Large intestine (tissue), 3 donors: Measurements from ENCODE around the gene GPR17. TPM values are rescaled to one million over a fixed set of nuclear protein-coding genes. Genes with fewer than 3 reads are reported as not detected.

Source experiments
- DNase-seq, 2 donors: peaks; one replicate each; pipeline versions ENCODE4 v3.0.0 to v3.0.0-alpha.2; 2013
- H3K27ac ChIP-seq: one replicate; pipeline ENCODE4 v1.5.1; 2013; ENCODE audit warnings: low read length
- H3K27me3 ChIP-seq: 2 replicates; pipeline ENCODE4 v1.6.1; 2013; ENCODE audit warnings: low read length; ENCODE audit not compliant: control insufficient read depth, insufficient read depth
- H3K36me3 ChIP-seq: 2 replicates; pipeline ENCODE4 v1.6.1; 2013; ENCODE audit warnings: low read length; ENCODE audit not compliant: control insufficient read depth, insufficient read depth
- H3K4me1 ChIP-seq: one replicate; pipeline ENCODE4 v1.6.1; 2013; ENCODE audit warnings: low read length; ENCODE audit not compliant: control insufficient read depth, insufficient read depth
- H3K4me3 ChIP-seq: one replicate; pipeline ENCODE4 v1.5.1; 2013; ENCODE audit warnings: low read length
- H3K9me3 ChIP-seq: one replicate; pipeline ENCODE4 v1.6.1; 2013; ENCODE audit warnings: mild to moderate bottlenecking, low read depth, low read length, moderate library complexity; ENCODE audit not compliant: control insufficient read depth
- WGBS: methylation state at CpG from one replicate; pipeline ENCODE4 v1.1.5; 2013; ENCODE audit warnings: low lambda C conversion rate; ENCODE audit not compliant: insufficient coverage; 5-methylcytosine and 5-hydroxymethylcytosine counted together
- polyA plus RNA-seq: library from polyadenylated mRNA; unstranded; fragments of 120-200 nt; gene quantifications from one replicate; pipeline ENCODE4 v1.2.1, GENCODE V29; 2013

GPR17 gene
- polyA plus RNA-seq, 1 donor = 1.5 TPM

DNA sequence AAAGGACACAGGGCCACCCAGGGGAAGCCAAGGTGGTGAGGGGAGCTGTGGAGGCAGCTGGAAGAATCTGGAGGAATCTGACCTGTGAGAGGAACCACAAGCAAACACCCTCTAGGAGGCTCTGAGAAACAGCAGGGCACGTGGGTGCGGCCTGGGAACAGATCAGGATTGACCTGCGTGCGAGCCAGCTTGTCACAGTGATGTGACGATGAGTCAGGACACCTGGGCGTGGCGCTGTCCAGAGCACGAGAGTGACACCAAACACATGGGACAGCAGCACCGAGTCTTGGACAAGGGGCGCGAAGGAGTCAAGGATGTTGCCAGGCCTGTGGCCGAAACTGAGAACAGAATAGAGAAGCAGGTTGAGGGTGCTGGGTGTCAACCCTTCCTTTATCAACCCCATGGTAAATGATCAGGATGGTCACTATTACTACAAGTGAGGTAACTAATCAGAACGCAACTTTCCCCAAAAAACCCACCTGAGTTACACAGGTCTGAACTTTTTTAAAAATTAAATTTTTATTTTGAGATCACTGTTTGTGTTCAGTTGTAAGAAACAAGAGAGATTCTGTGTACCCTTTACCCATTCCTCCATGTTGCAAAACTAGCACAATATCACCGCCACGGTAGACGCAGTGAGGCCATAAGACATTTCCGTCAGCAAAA is 54.7 kb downstream of the GPR17 start:
- Histone ChIP-seq H3K9me3 (no peaks in the 10 kb centered on the region), H3K4me3 (peak overlapping the region; percentile 74), H3K27me3 (no peaks in the 10 kb centered on the region), H3K27ac (peak overlapping the region; percentile 98), H3K36me3 (peaks cover 8% of the 10 kb centered on the region), H3K4me1 (peaks cover 21% of the 10 kb centered on the region)
- WGBS = 80% methylated on average over 3 of the region's 17 CpGs
- DNase-seq = peak; percentile 88 to 93

DNA sequence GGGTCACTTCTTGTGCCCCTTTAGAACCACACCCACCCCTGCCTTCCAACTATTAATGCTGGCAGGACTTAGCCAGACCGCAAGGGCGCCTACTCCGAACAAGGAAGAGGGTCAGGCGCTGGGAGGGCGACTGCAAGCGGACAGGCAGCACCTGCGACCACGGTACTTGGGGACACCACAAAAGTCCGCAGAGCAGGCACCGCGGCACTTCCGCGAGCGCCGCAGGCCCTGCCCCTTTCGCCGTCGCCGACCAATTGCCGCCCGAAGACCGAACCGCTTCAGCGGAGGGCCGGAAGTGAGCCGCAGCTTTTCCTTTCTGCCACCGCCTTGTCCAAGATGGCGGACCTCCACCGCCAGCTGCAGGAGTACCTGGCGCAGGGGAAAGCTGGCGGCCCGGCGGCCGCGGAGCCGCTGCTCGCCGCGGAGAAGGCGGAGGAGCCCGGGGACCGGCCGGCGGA is 55.3 kb downstream of the GPR17 start, which contains the start of gene SFT2D3:
SFT2D3 (plus strand) TSS at position 305 of the 458 bp plus-strand sequence; CDS start at position 337, 32 bp downstream.
- H3K36me3 ChIP-seq = peaks cover 12% of the 10 kb centered on the region
- peak within 1 kb of the TSS; percentile 98 for H3K27ac ChIP-seq
- H3K4me3 ChIP-seq = peak within 1 kb of the TSS; percentile 74
- no CpG with 5 or more reads among the region's 44 CpGs for WGBS
- peaks cover 21% of the 10 kb centered on the region for H3K4me1 ChIP-seq
- H3K9me3 ChIP-seq = no peaks in the 10 kb centered on the region
- DNase-seq = peak; percentile 94 to 96
- H3K27me3 ChIP-seq = no peaks in the 10 kb centered on the region

DNA sequence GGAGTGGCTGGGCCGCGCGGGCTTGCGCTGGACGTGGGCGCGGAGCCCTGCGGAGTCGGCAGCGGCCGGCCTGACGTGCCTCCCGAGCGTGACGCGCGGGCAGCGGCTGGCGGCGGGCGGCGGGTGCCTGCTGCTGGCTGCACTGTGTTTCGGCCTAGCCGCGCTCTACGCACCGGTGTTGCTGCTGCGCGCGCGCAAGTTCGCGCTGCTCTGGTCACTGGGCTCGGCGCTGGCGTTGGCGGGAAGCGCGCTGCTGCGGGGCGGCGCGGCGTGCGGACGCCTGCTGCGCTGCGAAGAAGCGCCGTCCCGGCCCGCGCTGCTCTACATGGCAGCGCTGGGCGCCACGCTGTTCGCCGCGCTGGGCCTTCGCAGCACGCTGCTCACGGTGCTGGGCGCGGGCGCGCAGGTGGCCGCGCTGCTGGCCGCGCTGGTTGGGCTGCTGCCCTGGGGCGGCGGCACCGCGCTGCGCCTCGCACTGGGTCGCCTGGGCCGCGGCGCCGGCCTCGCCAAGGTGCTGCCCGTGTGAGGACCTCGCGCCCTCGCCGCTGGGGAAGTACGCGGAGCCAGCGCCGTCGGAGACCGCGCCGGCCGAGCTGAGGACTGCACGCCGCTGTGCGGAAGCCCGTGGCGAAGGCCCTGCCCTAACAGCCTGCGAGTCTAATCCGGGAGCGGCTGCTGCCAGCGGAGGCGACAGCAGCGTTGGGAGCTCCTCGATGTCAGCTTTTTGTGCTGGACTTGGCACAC is 55.9 kb downstream of the GPR17 start:
- peak; percentile 76 to 91 for DNase-seq
- no CpG with 5 or more reads among the region's 108 CpGs for WGBS

More for the DNA sequence above, 55.9 kb downstream of the GPR17 start:
- Histone ChIP-seq H3K27me3 (no peaks in the 10 kb centered on the region), H3K36me3 (peaks cover 18% of the 10 kb centered on the region), H3K4me1 (peaks cover 21% of the 10 kb centered on the region), H3K27ac (peak overlapping the region; percentile 98), H3K4me3 (peak overlapping the region; percentile 74), H3K9me3 (no peaks in the 10 kb centered on the region)

Other genes starting within 250 kb of the GPR17 start
- gene PROC, start 227.7 kb upstream of the GPR17 start, polyA plus RNA-seq = 7.8 TPM
- 53.1 TPM for gene IWS1, start 119.7 kb upstream of the GPR17 start, polyA plus RNA-seq
- gene MYO7B, start 110.5 kb upstream of the GPR17 start, polyA plus RNA-seq = 254 TPM
- 25.0 TPM for gene LIMS2, start 29.4 kb downstream of the GPR17 start, polyA plus RNA-seq
- not detected for gene SFT2D3, start 55.3 kb downstream of the GPR17 start, polyA plus RNA-seq
- gene WDR33, start 165.0 kb downstream of the GPR17 start, polyA plus RNA-seq = 41.5 TPM
- 28.0 TPM for gene POLR2D, start 212.0 kb downstream of the GPR17 start, polyA plus RNA-seq
- gene AMMECR1L, start 239.8 kb downstream of the GPR17 start, polyA plus RNA-seq = 15.4 TPM